Body of pancreas (tissue), 4 donors: ENCODE data around the gene HES7. TPM values are rescaled to one million over a fixed set of nuclear protein-coding genes. Genes with fewer than 3 reads are reported as not detected.
"Not testable (repeated sequence)": the region's sequence is repeated elsewhere in the genome, so short reads cannot be mapped to it uniquely, and the experiment has no call there.

Experiments
- ATAC-seq: fragments of 150-250 bp; one replicate; pipeline ENCODE4 v1.9.1; 2016
- DNase-seq, 4 donors: peaks; one replicate each; pipeline ENCODE4 v3.0.0-alpha.2; 2019
- H3K27ac ChIP-seq, 4 donors: fragments of 200-600 bp; sonication (generic); 1 replicate in 3 of 4; 2 replicates in 1 of 4; pipeline versions ENCODE4 v1.5.1 to v1.6.1; 2016 to 2019; ENCODE audit warnings: mild to moderate bottlenecking in 1 of 4, mixed read lengths in 1 of 4, moderate library complexity in 1 of 4
- H3K27me3 ChIP-seq, 2 donors: fragments of 200-600 bp; sonication (generic); one replicate each; pipeline ENCODE4 v1.6.0; 2016; ENCODE audit warnings: mild to moderate bottlenecking in 1 of 2
- H3K36me3 ChIP-seq, 2 donors: fragments of 200-600 bp; sonication (generic); replicated peaks in 1 of 2; 2 replicates each; pipeline ENCODE4 v1.5.1; 2016; ENCODE audit warnings: low read depth in 2 of 2; ENCODE audit not compliant: insufficient read depth in 1 of 2
- H3K4me1 ChIP-seq: fragments of 200-600 bp; sonication (generic); one replicate; pipeline ENCODE4 v1.6.0; 2016
- H3K4me3 ChIP-seq, 2 donors: fragments of 200-600 bp; sonication (generic); 1 replicate in 1 of 2; 2 replicates in 1 of 2; pipeline ENCODE4 v1.5.1; 2016 to 2019
- H3K9me3 ChIP-seq, 3 donors: fragments of 200-600 bp; sonication (generic); 1 replicate in 2 of 3; 2 replicates in 1 of 3; pipeline ENCODE4 v1.5.1; 2016
- CTCF ChIP-seq, 7 experiments: fragments of 450-650 bp in 4 of 7; fragments of 200-600 bp in 3 of 7; sonication (generic) in 3 of 7; IDR thresholded peaks; one replicate each; pipeline ENCODE4 v1.5.1; 2016 to 2019; ENCODE audit warnings: antibody characterized with exemption in 7 of 7
- POLR2A ChIP-seq, 3 donors: fragments of 450-650 bp; IDR thresholded peaks; one replicate each; pipeline ENCODE4 v1.6.1; 2016; ENCODE audit warnings: antibody characterized with exemption in 3 of 3, mild to moderate bottlenecking in 2 of 3
- WGBS, 2 donors: methylation state at CpG; one replicate each; pipeline ENCODE4 v1.1.5; 2017; 5-methylcytosine and 5-hydroxymethylcytosine counted together
- intact Hi-C: fragments of 100-400 bp; cut with DNase I; formaldehyde crosslinking; loops from one replicate; pipeline ENCODE4 v1.15.1; 2023
- total RNA-seq, 2 donors: library from RNA; depleted of rRNA; stranded (reverse); fragments of >200 nt; gene quantifications; one replicate each; pipeline ENCODE4 v1.1.0, GENCODE V29; 2016

Gene HES7
- total RNA-seq, 2 donors from 2014 or later: not detected

- no peak overlapping the region for H3K4me3 ChIP-seq
- H3K9me3 ChIP-seq: no peaks in the 10 kb centered on the region
- intact Hi-C loops: no loop called here
- no peak for ATAC-seq
- no peaks in the 10 kb centered on the region for H3K27me3 ChIP-seq
- no peak overlapping the region for H3K27ac ChIP-seq
- TF ChIP-seq CTCF (IDR thresholded peaks at IDR 0.05) (no peak), POLR2A (IDR thresholded peaks at IDR 0.05) (no peak)
- WGBS, 2 donors: 88 to 93% methylated on average over 10 to 31 of the region's 33 CpGs
- peaks cover 10% of the 10 kb centered on the region for H3K4me1 ChIP-seq
- no peaks in the 10 kb centered on the region for H3K36me3 ChIP-seq
- no peak for DNase-seq
These were observed 14.8 kb downstream of the HES7 start for GRCh38 chr17:8108972-8109660.

- H3K36me3 ChIP-seq, H3K4me3 ChIP-seq, H3K27me3 ChIP-seq, H3K27ac ChIP-seq, H3K9me3 ChIP-seq, intact Hi-C loops, DNase-seq, ATAC-seq: not testable (repeated sequence)
- WGBS, 2 donors: 85 to 86% methylated on average over 4 of the region's 4 CpGs
- H3K4me1 ChIP-seq: peaks cover 10% of the 10 kb centered on the region
These were observed 16.9 kb downstream of the HES7 start for GRCh38 chr17:8106980-8107379.

- Histone ChIP-seq H3K27ac (no peak overlapping the region), H3K27me3 (no peaks in the 10 kb centered on the region), H3K4me3 (no peak overlapping the region), H3K9me3 (no peaks in the 10 kb centered on the region), H3K4me1 (peaks cover 10% of the 10 kb centered on the region), H3K36me3 (no peaks in the 10 kb centered on the region)
- TF ChIP-seq CTCF (IDR thresholded peaks at IDR 0.05) (no peak), POLR2A (IDR thresholded peaks at IDR 0.05) (no peak)
- ATAC-seq: no peak
- intact Hi-C loops: no loop called here
- DNase-seq: no peak
- 66 to 72% methylated on average over 5 of the region's 5 CpGs for WGBS, 2 donors
These were observed 17.9 kb downstream of the HES7 start for GRCh38 chr17:8105957-8106398.

- no peaks in the 10 kb centered on the region for H3K27me3 ChIP-seq
- no peak overlapping the region for H3K27ac ChIP-seq
- peaks cover 4% of the 10 kb centered on the region for H3K4me1 ChIP-seq
- DNase-seq (no peak), ATAC-seq (no peak)
- TF ChIP-seq CTCF (IDR thresholded peaks at IDR 0.05) (no peak), POLR2A (IDR thresholded peaks at IDR 0.05) (no peak)
- intact Hi-C loops: no loop called here
- H3K9me3 ChIP-seq: no peaks in the 10 kb centered on the region
- no peak overlapping the region for H3K4me3 ChIP-seq
- WGBS, 2 donors: 70 to 76% methylated on average over 8 of the region's 8 CpGs
- no peaks in the 10 kb centered on the region for H3K36me3 ChIP-seq
These were observed 19.0 kb downstream of the HES7 start for GRCh38 chr17:8104911-8105310.

- intact Hi-C loops: no loop called here
- 74 to 77% methylated on average over 4 of the region's 4 CpGs for WGBS, 2 donors
- no peaks in the 10 kb centered on the region for H3K9me3 ChIP-seq
- H3K36me3 ChIP-seq: no peaks in the 10 kb centered on the region
- H3K27me3 ChIP-seq: no peaks in the 10 kb centered on the region
- no peak overlapping the region for H3K27ac ChIP-seq
- no peak overlapping the region for H3K4me3 ChIP-seq
- ATAC-seq (no peak), DNase-seq (peak in 1 of 4 donors; percentile 39)
- no peaks in the 10 kb centered on the region for H3K4me1 ChIP-seq
- TF ChIP-seq CTCF (IDR thresholded peaks at IDR 0.05): no peak
- no peak for TF ChIP-seq POLR2A (IDR thresholded peaks at IDR 0.05)
These were observed 20.4 kb downstream of the HES7 start for GRCh38 chr17:8103549-8103948.
